Stimulated activated CD8-positive, alpha-beta memory T cell treated with anti-CD3 and anti-CD28 coated beads, Interleukin-4, amount 100 ng/mL, for 4 hours (primary cell): ENCODE results near the gene TRH.
"Not testable (repeated sequence)": the region's sequence is repeated elsewhere in the genome, so short reads cannot be mapped to it uniquely, and the experiment has no call there.

Source experiments
- DNase-seq, 2 donors: peaks; one replicate each; pipeline ENCODE4 v3.0.0-alpha.2; 2020; ENCODE audit warnings: low read depth in 2 of 2, low spot score in 1 of 2

The TRH gene

GRCh38 chr3:130002666-130003598, 28.4 kb downstream of the TRH start:
- DNase-seq, result peak; percentile 7 to 40

GRCh38 chr3:130010556-130010955, 36.0 kb downstream of the TRH start:
- no peak for DNase-seq

GRCh38 chr3:130012108-130012507, 37.6 kb downstream of the TRH start:
- DNase-seq, result not testable (repeated sequence)

- DNase-seq, result not testable (repeated sequence)
Measured at GRCh38 chr3:130013246-130013645, 38.7 kb downstream of the TRH start.

GRCh38 chr3:130014526-130014925, 40.0 kb downstream of the TRH start:
- DNase-seq, result no peak

GRCh38 chr3:130017661-130018060, 43.1 kb downstream of the TRH start:
- not testable (repeated sequence) for DNase-seq

GRCh38 chr3:130026146-130026829, 51.8 kb downstream of the TRH start:
- not testable (repeated sequence) for DNase-seq

- not testable (repeated sequence) for DNase-seq
Measured at GRCh38 chr3:130027437-130027836, 52.9 kb downstream of the TRH start.
